ENCODE data around the gene NHEJ1. TPM values are rescaled to one million over a fixed set of nuclear protein-coding genes. Genes with fewer than 3 reads are reported as not detected.
A peak's percentile ranks its signal among the peaks of the same experiment; 100 is the strongest.

NHEJ1 gene
- total and polyA plus RNA-seq, 9 of the 15 experiments (the other 6 are each of a cell fraction or from before 2014, with no cell fraction given): 9.0 to 23.7 (median 13.9) TPM

DNA sequence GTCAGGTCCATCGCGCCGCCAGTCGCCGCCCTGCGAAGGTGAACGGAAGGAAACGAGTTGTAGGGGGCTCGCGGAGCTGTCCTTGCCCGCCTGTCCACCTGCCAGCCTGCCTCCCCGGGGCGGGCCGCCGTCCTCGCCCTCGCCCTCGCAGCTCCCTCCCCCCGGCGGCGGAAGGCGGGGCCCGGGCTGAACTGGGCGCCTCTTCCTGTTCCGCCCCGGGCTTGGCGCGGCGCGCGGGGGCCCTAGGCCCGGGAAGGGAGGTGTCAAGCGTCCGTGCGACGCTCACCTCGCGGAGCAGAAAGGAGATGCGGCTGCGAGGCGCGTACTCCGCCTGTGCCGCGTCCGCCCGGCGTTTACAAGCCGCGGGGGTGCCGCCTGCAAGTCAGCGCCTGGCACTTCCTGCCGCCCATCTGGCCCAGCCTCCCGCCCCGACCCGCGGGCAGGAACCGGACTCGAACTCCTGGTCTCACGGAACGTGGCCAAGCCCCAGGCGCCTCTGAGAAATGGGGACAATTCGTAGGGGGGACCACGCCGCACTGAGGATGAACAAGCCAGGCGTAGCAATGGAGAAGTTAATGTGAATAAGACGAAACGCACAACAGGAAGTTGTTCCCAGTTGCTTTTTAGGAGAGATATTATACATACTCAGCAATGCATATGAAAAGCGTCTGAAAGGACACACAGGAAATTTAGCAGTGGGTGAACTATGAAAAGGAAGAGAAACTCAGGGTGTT is 16.4 kb upstream of the NHEJ1 start, which contains the start of gene CNPPD1 (continued):
- TF ChIP-seq, protein P1, sequence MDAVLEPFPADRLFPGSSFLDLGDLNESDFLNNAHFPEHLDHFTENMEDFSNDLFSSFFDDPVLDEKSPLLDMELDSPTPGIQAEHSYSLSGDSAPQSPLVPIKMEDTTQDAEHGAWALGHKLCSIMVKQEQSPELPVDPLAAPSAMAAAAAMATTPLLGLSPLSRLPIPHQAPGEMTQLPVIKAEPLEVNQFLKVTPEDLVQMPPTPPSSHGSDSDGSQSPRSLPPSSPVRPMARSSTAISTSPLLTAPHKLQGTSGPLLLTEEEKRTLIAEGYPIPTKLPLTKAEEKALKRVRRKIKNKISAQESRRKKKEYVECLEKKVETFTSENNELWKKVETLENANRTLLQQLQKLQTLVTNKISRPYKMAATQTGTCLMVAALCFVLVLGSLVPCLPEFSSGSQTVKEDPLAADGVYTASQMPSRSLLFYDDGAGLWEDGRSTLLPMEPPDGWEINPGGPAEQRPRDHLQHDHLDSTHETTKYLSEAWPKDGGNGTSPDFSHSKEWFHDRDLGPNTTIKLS (IDR thresholded peaks at IDR 0.05; ENCODE audit: borderline replicate concordance, low read depth): 0 out of 2 replicates have a peak, but pooled peaks have one; percentile 53
- TF ChIP-seq SIN3A (IDR thresholded peaks at IDR 0.05; ENCODE audit: borderline replicate concordance in 2 of 2, control insufficient read depth in 1 of 2, low read depth in 2 of 2, low read length in 2 of 2): 0 out of 4 replicates have a peak, but pooled peaks have one; percentile 4 to 19
- no peak for TF ChIP-seq ZNF41 (CRISPR knock-in tag; conservative IDR thresholded peaks at IDR 0.05)
- TF ChIP-seq, protein P2, sequence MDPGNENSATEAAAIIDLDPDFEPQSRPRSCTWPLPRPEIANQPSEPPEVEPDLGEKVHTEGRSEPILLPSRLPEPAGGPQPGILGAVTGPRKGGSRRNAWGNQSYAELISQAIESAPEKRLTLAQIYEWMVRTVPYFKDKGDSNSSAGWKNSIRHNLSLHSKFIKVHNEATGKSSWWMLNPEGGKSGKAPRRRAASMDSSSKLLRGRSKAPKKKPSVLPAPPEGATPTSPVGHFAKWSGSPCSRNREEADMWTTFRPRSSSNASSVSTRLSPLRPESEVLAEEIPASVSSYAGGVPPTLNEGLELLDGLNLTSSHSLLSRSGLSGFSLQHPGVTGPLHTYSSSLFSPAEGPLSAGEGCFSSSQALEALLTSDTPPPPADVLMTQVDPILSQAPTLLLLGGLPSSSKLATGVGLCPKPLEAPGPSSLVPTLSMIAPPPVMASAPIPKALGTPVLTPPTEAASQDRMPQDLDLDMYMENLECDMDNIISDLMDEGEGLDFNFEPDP (CRISPR knock-in tag; IDR thresholded peaks at IDR 0.05): no peak
- peak; percentile 76 for TF ChIP-seq POLR2A (conservative IDR thresholded peaks at IDR 0.05)
- no peak for TF ChIP-seq MECOM (CRISPR knock-in tag; IDR thresholded peaks at IDR 0.05)
- peak; percentile 72 for TF ChIP-seq SMAD4 (CRISPR knock-in tag; conservative IDR thresholded peaks at IDR 0.05)
- TF ChIP-seq ZFX (CRISPR knock-in tag; IDR thresholded peaks at IDR 0.05): peak; percentile 88
- no peak for TF ChIP-seq LEF1 (IDR thresholded peaks at IDR 0.05)
- peak; percentile 90 for TF ChIP-seq CXXC5 (CRISPR knock-in tag; IDR thresholded peaks at IDR 0.05)
- peak; percentile 58 to 59; a peak in 2 of 4 replicates for TF ChIP-seq NONO (IDR thresholded peaks at IDR 0.05; ENCODE audit: low read depth in 2 of 2, low read length in 1 of 2)
- no peak for TF ChIP-seq ZNF444 (CRISPR knock-in tag; IDR thresholded peaks at IDR 0.05)
- no peak for TF ChIP-seq SRSF3 (IDR thresholded peaks at IDR 0.05; ENCODE audit: insufficient read depth, low read length)
- no peak for TF ChIP-seq ZNF431 (CRISPR knock-in tag; IDR thresholded peaks at IDR 0.05)
- TF ChIP-seq XRCC5 (IDR thresholded peaks at IDR 0.05; ENCODE audit: low read depth, low read length): 0 out of 2 replicates have a peak, but pooled peaks have one; percentile 15
- no peak for TF ChIP-seq ZNF232 (CRISPR knock-in tag; IDR thresholded peaks at IDR 0.05)
- no peak for TF ChIP-seq ZNF354B (CRISPR knock-in tag; IDR thresholded peaks at IDR 0.05)
- TF ChIP-seq RNF2 (IDR thresholded peaks at IDR 0.05): peak; percentile 50; the same call in 1 of the 2 replicates
- TF ChIP-seq KLF10 (CRISPR knock-in tag; IDR thresholded peaks at IDR 0.05): no peak
- TF ChIP-seq BRD4 (IDR thresholded peaks at IDR 0.05): peak; percentile 29; the same call in 1 of the 2 replicates
- peak; percentile 45; the same call in 1 of the 2 replicates for TF ChIP-seq SOX6 (IDR thresholded peaks at IDR 0.05)
- TF ChIP-seq SAP30 (IDR thresholded peaks at IDR 0.05; ENCODE audit: borderline replicate concordance, insufficient read depth, low read depth, low read length, poor library complexity, severe bottlenecking): no peak
- no peak for TF ChIP-seq NFIX (CRISPR knock-in tag; IDR thresholded peaks at IDR 0.05; ENCODE audit: low read depth)
- TF ChIP-seq, protein P3, sequence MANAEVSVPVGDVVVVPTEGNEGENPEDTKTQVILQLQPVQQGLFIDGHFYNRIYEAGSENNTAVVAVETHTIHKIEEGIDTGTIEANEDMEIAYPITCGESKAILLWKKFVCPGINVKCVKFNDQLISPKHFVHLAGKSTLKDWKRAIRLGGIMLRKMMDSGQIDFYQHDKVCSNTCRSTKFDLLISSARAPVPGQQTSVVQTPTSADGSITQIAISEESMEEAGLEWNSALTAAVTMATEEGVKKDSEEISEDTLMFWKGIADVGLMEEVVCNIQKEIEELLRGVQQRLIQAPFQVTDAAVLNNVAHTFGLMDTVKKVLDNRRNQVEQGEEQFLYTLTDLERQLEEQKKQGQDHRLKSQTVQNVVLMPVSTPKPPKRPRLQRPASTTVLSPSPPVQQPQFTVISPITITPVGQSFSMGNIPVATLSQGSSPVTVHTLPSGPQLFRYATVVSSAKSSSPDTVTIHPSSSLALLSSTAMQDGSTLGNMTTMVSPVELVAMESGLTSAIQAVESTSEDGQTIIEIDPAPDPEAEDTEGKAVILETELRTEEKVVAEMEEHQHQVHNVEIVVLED (CRISPR knock-in tag; IDR thresholded peaks at IDR 0.05): peak; percentile 70; the same call in 1 of the 2 replicates
- no peak for TF ChIP-seq NFRKB (IDR thresholded peaks at IDR 0.05; ENCODE audit: low read depth)

Data from K562 (cell line).